OCI-M1 (cell line): ENCODE data around the gene CAMK2D.

ENCODE experiments used
- DNase-seq: peaks from one replicate; lab custom pipeline; 2025; lab: John Stamatoyannopoulos, UW

The CAMK2D gene

GRCh38 chr4:113437129-113437528 is 324.4 kb downstream of the CAMK2D start:
- DNase-seq, result no peak

- DNase-seq, result no peak
These were observed 325.2 kb downstream of the CAMK2D start for GRCh38 chr4:113436360-113436759.

GRCh38 chr4:113435893-113436292 is 325.6 kb downstream of the CAMK2D start:
- DNase-seq, result no peak

GRCh38 chr4:113434247-113434587 is 327.3 kb downstream of the CAMK2D start:
- peak; percentile 44 for DNase-seq

- DNase-seq, result no peak
These were observed 327.8 kb downstream of the CAMK2D start for GRCh38 chr4:113433536-113434246.

- DNase-seq, result no peak
These were observed 328.4 kb downstream of the CAMK2D start for GRCh38 chr4:113433116-113433515.

- DNase-seq, result no peak
These were observed 337.9 kb downstream of the CAMK2D start for GRCh38 chr4:113423631-113424030.

GRCh38 chr4:113420938-113421337 is 340.6 kb downstream of the CAMK2D start:
- no peak for DNase-seq

GRCh38 chr4:113419631-113420030 is 341.9 kb downstream of the CAMK2D start:
- DNase-seq, result no peak

- no peak for DNase-seq
These were observed 350.0 kb downstream of the CAMK2D start for GRCh38 chr4:113411496-113411938.

- no peak for DNase-seq
These were observed 350.9 kb downstream of the CAMK2D start for GRCh38 chr4:113410686-113411085.

GRCh38 chr4:113409181-113409580 is 352.4 kb downstream of the CAMK2D start:
- DNase-seq, result no peak

- DNase-seq, result no peak
These were observed 354.1 kb downstream of the CAMK2D start for GRCh38 chr4:113407409-113407808.

GRCh38 chr4:113406723-113407016 is 354.9 kb downstream of the CAMK2D start:
- DNase-seq, result no peak

GRCh38 chr4:113405874-113406722 is 355.4 kb downstream of the CAMK2D start:
- DNase-seq, result no peak

GRCh38 chr4:113404841-113405240 is 356.7 kb downstream of the CAMK2D start:
- no peak for DNase-seq

- no peak for DNase-seq
These were observed 357.4 kb downstream of the CAMK2D start for GRCh38 chr4:113404167-113404571.
